Activated T-cell treated with anti-CD3 and anti-CD28 coated beads, Interleukin-2, amount 50 U/mL, for 24 hours (primary cell): Measurements from ENCODE around the gene POPDC2.
A peak's percentile ranks its signal among the peaks of the same experiment; 100 is the strongest.

Experiments
- DNase-seq: peaks from one replicate; pipeline ENCODE4 v3.0.0-alpha.2; 2020
- H3K27ac Mint-ChIP-seq: 2 replicates; pipeline ENCODE4 v1.8.0; 2020; ENCODE audit warnings: mild to moderate bottlenecking, mixed read lengths
- H3K27me3 Mint-ChIP-seq: 2 replicates; pipeline ENCODE4 v1.8.0; 2020; ENCODE audit warnings: mixed read lengths
- H3K36me3 Mint-ChIP-seq: 2 replicates; pipeline ENCODE4 v1.8.0; 2020; ENCODE audit warnings: low read depth, mixed read lengths
- H3K4me1 Mint-ChIP-seq: 2 replicates; pipeline ENCODE4 v1.8.0; 2020; ENCODE audit warnings: low read depth, mixed read lengths
- H3K4me3 Mint-ChIP-seq: 2 replicates; pipeline ENCODE4 v1.8.0; 2020; ENCODE audit warnings: mild to moderate bottlenecking, moderate library complexity, mixed read lengths
- H3K9me3 Mint-ChIP-seq: 2 replicates; pipeline ENCODE4 v1.8.0; 2020; ENCODE audit warnings: mixed read lengths

POPDC2 gene

DNA sequence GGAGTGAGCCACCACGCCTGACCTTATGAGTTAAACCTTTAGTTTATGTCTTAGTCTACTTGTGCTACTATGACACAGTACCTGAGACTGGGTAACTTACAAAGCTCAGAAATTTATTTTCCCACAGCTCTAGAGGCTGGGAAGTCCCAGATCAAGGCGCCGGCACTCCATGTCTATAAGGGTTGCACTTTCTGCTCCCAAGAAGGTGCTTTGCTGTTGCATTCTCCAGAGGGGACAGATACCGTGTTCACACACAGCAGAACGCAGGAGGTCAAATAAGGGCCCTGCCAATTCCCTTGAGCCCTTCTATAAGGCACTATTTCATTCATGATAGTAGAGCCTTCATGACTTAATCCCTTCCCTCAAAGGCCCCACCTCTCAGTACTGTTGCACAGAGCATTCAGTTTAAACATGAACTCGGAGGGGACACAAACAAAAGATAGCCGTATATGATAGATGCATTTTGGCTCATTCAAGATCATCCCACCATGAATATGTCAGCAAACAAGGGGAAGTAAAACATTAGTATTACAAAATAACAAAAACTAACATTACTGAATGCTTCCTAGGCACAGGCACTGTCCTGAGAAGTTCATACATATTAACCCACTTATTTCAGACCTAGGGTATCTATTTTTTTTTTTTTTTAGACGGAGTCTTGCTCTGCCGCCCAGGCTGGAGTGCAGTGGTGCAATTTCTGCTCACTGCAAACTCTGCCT lies 36.2 kb downstream of the POPDC2 start:
- H3K4me1 Mint-ChIP-seq, result peaks cover 17% of the 10 kb centered on the region
- no peak overlapping the region for H3K27ac Mint-ChIP-seq
- DNase-seq, result no peak
- no peak overlapping the region for H3K4me3 Mint-ChIP-seq
- no peaks in the 10 kb centered on the region for H3K36me3 Mint-ChIP-seq
- no peaks in the 10 kb centered on the region for H3K9me3 Mint-ChIP-seq
- H3K27me3 Mint-ChIP-seq, result peaks cover 36% of the 10 kb centered on the region

DNA sequence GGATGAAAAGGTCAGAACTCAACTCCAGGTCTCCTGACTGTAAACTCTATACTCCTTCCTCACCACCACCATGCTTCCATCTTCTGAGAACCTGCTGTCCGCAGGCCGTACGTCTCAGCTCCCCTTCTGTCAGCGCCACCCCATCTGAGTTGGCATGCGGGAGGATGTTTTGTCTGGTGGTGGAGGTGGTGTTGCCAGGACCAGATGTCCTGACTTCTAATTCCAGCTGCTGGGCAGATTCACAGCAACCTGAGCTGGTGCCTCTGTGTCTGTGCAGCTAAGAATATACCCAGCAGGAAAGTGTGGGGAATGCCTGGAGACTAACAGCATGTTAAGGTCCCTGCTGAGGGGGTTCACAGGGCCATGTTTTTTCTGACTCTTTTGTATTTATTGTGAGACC lies 39.5 kb downstream of the POPDC2 start:
- Mint-ChIP-seq H3K4me1 (no peaks in the 10 kb centered on the region), H3K36me3 (no peaks in the 10 kb centered on the region), H3K27me3 (peaks cover 13% of the 10 kb centered on the region), H3K9me3 (no peaks in the 10 kb centered on the region), H3K4me3 (no peak overlapping the region), H3K27ac (no peak overlapping the region)
- no peak for DNase-seq

DNA sequence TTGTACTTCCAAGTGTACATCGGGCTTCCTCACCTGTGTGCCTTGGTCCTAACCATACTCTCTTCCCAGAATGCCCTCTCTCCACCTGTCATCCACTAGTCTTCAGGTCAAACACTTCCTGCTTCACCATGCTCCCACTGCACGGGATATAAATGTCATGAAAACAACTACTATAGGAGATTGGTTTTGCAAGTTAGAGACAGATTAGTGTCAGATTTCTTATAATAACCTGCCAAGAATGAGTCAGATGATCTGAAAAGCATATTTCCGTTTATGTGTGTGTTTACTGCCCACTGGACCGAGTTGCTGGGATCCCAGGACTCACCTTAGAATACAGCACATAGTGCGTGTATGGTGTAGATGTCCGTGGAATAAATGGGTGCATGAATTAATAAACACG lies 41.3 kb downstream of the POPDC2 start:
- H3K27me3 Mint-ChIP-seq, result peaks cover 6% of the 10 kb centered on the region
- no peak overlapping the region for H3K4me3 Mint-ChIP-seq
- DNase-seq, result no peak
- no peaks in the 10 kb centered on the region for H3K4me1 Mint-ChIP-seq
- H3K36me3 Mint-ChIP-seq, result no peaks in the 10 kb centered on the region
- H3K27ac Mint-ChIP-seq, result no peak overlapping the region
- no peaks in the 10 kb centered on the region for H3K9me3 Mint-ChIP-seq

DNA sequence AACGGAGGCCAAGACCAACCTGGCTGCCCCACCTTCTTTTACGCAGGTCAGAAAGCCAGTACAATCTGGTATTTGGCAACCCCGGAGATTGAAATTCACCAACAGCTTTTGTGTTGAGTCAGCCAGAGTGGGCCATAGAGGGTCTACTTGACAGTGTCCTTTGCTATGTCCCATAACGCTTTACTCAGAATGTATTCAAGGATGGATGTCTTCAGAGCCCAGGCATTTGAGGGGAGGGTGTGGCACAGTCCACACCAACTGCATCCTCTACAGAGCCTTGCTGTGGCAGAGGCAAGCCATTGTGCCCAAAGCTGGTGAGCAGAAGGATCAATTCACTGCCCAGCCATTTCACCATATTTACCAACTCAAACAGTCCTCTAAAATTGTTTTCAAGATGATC lies 44.3 kb downstream of the POPDC2 start:
- H3K27ac Mint-ChIP-seq, result no peak overlapping the region
- H3K9me3 Mint-ChIP-seq, result no peaks in the 10 kb centered on the region

DNA sequence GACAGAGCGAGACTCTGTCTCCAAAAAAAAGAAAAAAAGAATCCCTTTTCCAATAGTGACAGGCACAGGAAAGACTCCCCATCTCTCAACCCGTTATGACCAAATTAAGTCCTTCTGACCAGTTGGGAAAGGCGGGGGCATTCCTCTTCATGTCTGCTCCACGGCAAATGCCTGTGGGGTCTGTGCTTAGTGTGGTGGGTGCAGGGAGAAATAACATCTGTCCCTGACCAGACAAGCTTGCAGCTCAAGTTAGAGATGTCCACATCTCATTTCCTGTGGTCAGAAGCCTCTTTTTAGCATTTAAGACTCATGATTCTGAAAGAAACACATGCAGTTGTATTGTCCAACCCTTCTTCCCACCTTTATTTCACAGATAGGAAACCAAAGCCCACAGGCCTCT lies 46.5 kb downstream of the POPDC2 start:
- no peak overlapping the region for H3K27ac Mint-ChIP-seq
- H3K27me3 Mint-ChIP-seq, result peaks cover 19% of the 10 kb centered on the region
- DNase-seq, result no peak
- H3K4me1 Mint-ChIP-seq, result no peaks in the 10 kb centered on the region
- no peak overlapping the region for H3K4me3 Mint-ChIP-seq
- H3K36me3 Mint-ChIP-seq, result no peaks in the 10 kb centered on the region
- H3K9me3 Mint-ChIP-seq, result no peaks in the 10 kb centered on the region

More for the DNA sequence above, 44.3 kb downstream of the POPDC2 start:
- no peak for DNase-seq
- H3K27me3 Mint-ChIP-seq, result peaks cover 13% of the 10 kb centered on the region
- H3K4me1 Mint-ChIP-seq, result no peaks in the 10 kb centered on the region
- no peaks in the 10 kb centered on the region for H3K36me3 Mint-ChIP-seq
- no peak overlapping the region for H3K4me3 Mint-ChIP-seq

DNA sequence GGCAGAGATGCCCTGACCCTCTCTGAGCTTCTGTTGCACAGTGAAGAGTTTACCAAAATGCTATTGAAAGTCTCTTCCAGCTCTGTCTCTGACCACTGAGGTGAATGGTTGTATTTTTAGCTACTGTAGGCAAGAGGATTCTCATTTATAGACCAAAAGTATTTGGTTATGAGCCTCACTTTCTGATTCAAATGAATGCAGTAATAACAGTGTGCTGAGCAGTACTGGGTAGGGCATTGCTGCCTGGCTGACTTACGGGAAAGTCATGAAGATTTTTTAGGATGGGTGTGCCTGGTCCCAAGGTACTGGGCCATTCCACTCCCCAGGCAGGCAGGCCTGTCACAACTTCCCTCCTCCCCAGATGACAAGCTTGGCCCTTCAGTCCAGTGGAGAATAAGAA lies 47.2 kb downstream of the POPDC2 start:
- H3K4me1 Mint-ChIP-seq, result no peaks in the 10 kb centered on the region

DNA sequence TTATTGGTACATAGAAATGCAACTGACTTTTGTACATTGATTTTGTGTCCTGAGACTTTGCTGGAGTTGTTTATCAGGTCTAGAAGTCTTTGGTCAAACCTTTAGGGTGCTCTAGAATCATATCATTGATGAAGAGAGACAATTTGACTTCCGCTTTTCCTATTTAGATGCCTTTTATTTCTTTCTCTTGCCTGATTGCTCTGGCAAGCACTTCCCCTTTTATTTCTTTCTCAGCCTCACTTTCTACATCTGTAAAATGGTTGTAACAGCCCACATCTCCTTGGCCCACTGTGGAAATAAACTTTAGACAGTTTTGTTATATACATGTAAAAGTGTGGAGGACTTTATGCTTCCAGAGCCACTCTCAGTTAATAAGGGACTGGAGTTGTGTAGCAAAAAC lies 48.7 kb downstream of the POPDC2 start:
- Mint-ChIP-seq H3K27me3 (peaks cover 24% of the 10 kb centered on the region), H3K4me1 (no peaks in the 10 kb centered on the region), H3K4me3 (no peak overlapping the region)

More for the DNA sequence above, 47.2 kb downstream of the POPDC2 start:
- no peaks in the 10 kb centered on the region for H3K36me3 Mint-ChIP-seq
- no peak overlapping the region for H3K27ac Mint-ChIP-seq
- no peak overlapping the region for H3K4me3 Mint-ChIP-seq
- H3K27me3 Mint-ChIP-seq, result peaks cover 23% of the 10 kb centered on the region
- no peak for DNase-seq
- no peaks in the 10 kb centered on the region for H3K9me3 Mint-ChIP-seq

DNA sequence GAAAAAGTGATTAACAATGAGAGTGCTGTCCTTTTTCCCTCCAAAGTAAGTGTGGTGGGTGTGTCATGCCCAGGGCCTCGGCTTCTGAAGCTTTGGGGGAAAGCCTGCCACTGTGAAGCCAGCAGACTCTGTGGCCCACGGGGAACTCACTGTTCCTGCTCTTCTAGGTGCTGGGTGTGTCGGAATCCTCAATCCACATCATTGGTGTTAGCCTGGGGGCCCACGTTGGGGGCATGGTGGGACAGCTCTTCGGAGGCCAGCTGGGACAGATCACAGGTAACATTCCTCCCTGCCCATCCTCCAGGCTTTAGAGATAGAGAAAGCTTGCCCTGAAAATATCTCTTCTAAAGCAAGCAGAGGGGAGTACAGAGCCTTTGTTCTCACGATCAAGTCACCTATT lies 51.1 kb downstream of the POPDC2 start:
- Mint-ChIP-seq H3K9me3 (no peaks in the 10 kb centered on the region), H3K4me1 (peaks cover 6% of the 10 kb centered on the region), H3K27me3 (peaks cover 24% of the 10 kb centered on the region), H3K36me3 (no peaks in the 10 kb centered on the region), H3K27ac (no peak overlapping the region), H3K4me3 (no peak overlapping the region)
- no peak for DNase-seq

More for the DNA sequence above, 48.7 kb downstream of the POPDC2 start:
- H3K9me3 Mint-ChIP-seq, result no peaks in the 10 kb centered on the region
- H3K27ac Mint-ChIP-seq, result no peak overlapping the region
- DNase-seq, result no peak
- no peaks in the 10 kb centered on the region for H3K36me3 Mint-ChIP-seq

DNA sequence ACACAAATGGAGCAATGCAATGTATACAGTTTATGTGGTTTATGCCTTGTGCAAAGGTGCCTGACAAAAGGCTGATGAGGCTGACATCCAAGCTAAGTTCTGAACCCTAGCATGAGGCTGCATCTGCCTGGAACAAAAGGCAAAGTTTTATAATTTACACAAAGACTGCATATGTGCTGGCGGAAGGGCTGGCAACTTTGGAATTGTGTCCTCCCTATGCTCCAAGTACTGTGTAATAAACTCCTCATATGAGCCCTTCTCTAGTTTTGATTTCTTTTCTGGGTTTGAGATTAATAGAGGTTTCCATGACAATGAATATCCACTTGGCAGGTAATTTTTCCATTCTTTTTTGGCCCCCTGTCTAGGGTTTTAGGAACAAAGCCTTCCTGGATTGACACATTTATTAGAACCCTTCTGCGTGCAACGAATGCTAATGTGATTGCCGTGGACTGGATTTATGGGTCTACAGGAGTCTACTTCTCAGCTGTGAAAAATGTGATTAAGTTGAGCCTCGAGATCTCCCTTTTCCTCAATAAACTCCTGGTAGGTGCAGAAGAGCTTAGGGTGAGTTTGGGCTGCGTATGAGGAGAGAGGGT lies 51.9 kb downstream of the POPDC2 start:
- no peak overlapping the region for H3K27ac Mint-ChIP-seq
- no peaks in the 10 kb centered on the region for H3K9me3 Mint-ChIP-seq
- H3K36me3 Mint-ChIP-seq, result no peaks in the 10 kb centered on the region
- H3K27me3 Mint-ChIP-seq, result peaks cover 24% of the 10 kb centered on the region
- peaks cover 6% of the 10 kb centered on the region for H3K4me1 Mint-ChIP-seq
- no peak for DNase-seq
- no peak overlapping the region for H3K4me3 Mint-ChIP-seq

DNA sequence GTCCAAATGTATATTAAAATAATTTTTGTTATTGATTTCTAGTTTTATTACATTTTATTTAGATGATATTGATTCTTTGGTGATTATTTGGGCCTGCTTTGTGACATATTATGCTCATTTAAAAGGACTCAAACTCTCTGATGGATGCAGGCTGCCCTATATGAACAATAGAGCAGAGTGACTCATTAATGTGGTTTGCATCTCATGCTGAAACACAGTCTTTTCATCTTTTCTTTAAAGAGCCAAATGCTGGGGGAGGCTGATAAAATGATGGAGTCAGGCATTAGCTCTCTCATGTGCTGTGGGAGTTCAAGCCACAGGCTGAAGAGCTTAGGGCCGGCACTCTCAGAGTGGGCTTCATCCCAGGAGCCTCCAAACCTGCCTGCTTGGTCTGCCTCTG lies 55.5 kb downstream of the POPDC2 start:
- Mint-ChIP-seq H3K27ac (no peak overlapping the region), H3K4me3 (no peak overlapping the region), H3K9me3 (no peaks in the 10 kb centered on the region), H3K4me1 (peaks cover 19% of the 10 kb centered on the region), H3K27me3 (peaks cover 13% of the 10 kb centered on the region), H3K36me3 (no peaks in the 10 kb centered on the region)
- DNase-seq, result no peak

DNA sequence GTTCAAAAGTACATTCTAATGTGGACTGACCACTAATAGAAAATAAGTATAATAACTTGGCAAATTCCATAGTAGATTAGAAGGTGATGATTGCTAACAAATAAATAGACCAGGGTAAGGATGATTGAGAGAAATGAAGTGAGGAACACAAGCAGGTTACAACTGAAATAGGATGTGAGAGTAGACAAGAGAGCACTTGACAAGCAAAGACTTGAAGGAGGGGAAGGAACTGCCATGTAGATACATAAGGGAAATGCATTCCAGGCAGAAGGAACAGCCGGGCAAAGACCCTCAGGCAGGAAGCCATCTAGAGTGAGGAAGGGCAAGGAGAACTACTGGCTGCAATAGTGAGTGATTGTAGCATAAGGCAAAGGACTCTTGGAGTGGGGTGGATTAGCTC lies 57.7 kb downstream of the POPDC2 start:
- Mint-ChIP-seq H3K4me1 (peaks cover 26% of the 10 kb centered on the region), H3K27ac (no peak overlapping the region), H3K4me3 (no peak overlapping the region), H3K9me3 (no peaks in the 10 kb centered on the region), H3K27me3 (peaks cover 4% of the 10 kb centered on the region), H3K36me3 (no peaks in the 10 kb centered on the region)
- no peak for DNase-seq

DNA sequence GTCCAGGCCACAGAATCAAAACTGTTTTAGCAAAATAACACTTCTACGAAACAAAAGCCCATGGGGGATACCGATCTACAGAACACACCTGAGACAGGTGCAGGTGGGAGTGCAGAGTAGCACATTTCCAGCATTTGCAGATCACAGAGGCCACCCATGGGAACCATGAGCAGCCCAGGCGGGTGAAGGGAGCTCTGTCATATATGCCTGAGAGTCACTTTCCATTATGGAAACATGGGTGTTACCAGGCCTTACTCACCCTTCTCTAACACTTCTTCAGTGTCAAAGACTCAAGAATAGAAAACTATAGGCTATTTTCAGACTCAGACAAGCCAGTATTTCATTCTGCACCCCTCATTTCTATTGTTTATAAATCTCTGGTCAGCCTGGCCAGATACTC lies 59.2 kb downstream of the POPDC2 start:
- peaks cover 30% of the 10 kb centered on the region for H3K4me1 Mint-ChIP-seq
- peak overlapping the region; percentile 24 for H3K27ac Mint-ChIP-seq
- no peaks in the 10 kb centered on the region for H3K27me3 Mint-ChIP-seq
- no peaks in the 10 kb centered on the region for H3K36me3 Mint-ChIP-seq
- H3K9me3 Mint-ChIP-seq, result no peaks in the 10 kb centered on the region
- DNase-seq, result no peak
- H3K4me3 Mint-ChIP-seq, result no peak overlapping the region

DNA sequence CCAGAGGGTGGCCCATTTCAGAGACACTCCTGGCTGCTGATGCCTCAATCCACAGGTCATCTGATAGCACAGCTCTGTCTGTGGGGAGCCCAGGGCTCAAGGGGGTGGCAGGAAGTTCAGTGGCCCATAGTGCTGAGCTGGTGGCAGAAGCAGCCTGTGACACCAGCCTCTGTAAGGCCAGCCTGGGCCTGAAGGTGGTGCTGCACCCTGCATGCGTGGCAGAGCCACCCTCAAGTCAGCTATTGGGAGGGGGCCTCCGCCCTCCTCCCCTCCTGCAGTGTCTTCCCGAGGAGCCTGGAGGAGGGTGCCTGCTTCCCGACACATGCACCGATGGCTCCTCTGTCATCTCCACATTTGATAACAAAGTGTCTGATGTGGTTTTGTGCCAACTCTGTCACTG lies 59.7 kb downstream of the POPDC2 start:
- peak; percentile 37 for DNase-seq
- no peaks in the 10 kb centered on the region for H3K27me3 Mint-ChIP-seq
- peaks cover 33% of the 10 kb centered on the region for H3K4me1 Mint-ChIP-seq
- H3K36me3 Mint-ChIP-seq, result no peaks in the 10 kb centered on the region
- H3K9me3 Mint-ChIP-seq, result no peaks in the 10 kb centered on the region
- H3K4me3 Mint-ChIP-seq, result no peak overlapping the region
- H3K27ac Mint-ChIP-seq, result peak overlapping the region; percentile 24

DNA sequence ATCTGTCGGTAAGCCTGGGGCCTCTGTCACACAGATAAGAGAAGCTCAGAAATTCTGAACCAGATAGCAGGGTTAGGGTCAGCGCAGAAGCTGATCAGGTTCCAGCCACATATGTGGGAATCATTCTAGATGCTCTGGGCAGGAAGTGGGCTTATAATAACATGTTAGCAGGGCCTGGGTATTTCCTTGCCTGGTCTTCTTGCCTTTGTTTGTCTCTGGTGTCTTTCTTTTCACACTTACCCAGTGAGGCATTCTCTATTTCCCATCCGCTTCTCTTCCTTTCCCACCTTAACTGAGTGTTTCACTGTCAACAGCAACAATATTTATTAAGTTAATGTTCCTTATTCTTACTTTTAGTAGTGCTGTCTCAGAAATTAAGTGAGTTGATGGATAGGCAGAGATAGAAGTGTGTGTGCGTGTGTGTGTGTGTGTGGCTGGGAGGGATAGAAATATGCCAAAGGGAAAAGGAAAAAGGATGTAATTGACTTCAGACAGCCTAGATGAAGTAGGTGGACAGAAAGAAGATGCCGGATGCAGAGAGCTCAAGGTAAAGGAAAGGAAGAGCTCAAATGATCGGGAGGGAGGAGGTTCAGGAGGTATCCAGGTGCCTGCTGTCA lies 60.7 kb downstream of the POPDC2 start:
- Mint-ChIP-seq H3K4me3 (no peak overlapping the region), H3K4me1 (peaks cover 28% of the 10 kb centered on the region), H3K36me3 (no peaks in the 10 kb centered on the region), H3K9me3 (no peaks in the 10 kb centered on the region), H3K27ac (no peak overlapping the region), H3K27me3 (no peaks in the 10 kb centered on the region)
- no peak for DNase-seq

DNA sequence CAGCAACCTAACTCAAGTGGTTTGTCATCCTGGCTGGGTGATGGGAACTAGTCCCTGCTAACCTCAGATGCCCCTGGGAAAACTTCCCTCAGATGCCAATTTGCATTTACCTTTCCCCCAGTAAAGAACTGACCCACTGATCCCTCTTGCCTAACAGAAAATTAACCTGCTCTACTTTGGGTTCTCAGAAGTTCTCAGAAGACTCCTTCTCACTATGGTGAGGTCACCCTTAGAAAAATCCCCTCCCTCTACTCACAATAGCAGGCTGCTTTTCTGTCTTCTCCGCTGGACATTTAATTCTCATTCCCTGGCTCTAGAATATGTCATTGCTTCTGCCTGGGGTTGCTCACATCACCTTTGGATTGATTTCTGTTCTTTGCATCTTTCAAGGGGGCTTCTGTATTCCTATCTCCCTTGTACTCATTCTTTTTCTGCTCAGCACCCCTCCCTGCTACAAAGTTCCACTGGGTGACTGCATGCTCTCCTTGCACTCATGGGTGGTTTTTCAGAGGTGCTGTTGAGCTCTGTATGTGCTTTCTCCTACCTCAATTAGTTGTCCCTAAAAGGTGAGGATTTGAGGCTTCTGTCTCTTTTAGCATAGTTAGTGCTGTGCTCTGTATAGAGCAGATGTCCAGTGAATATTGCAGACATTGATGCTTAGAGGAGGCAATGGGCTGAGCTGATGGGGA lies 61.8 kb downstream of the POPDC2 start:
- H3K4me3 Mint-ChIP-seq, result no peak overlapping the region
- H3K4me1 Mint-ChIP-seq, result peaks cover 27% of the 10 kb centered on the region
- H3K9me3 Mint-ChIP-seq, result no peaks in the 10 kb centered on the region
- no peak for DNase-seq
- no peaks in the 10 kb centered on the region for H3K36me3 Mint-ChIP-seq
- no peaks in the 10 kb centered on the region for H3K27me3 Mint-ChIP-seq
- H3K27ac Mint-ChIP-seq, result no peak overlapping the region
